Loucy (cell line): ENCODE data around the gene NEK7.

Source experiments
- H2AFZ ChIP-seq: fragments of 200-600 bp; sonication (generic); 2 replicates; pipeline ENCODE4 v1.6.0; 2016; ENCODE audit warnings: antibody characterized with exemption, mild to moderate bottlenecking, low read length, moderate library complexity
- H3F3A ChIP-seq: fragments of 200-600 bp; 2 replicates; pipeline ENCODE4 v1.6.0; 2016; ENCODE audit warnings: antibody characterized with exemption, low read depth, mild to moderate bottlenecking
- H3K27me3 ChIP-seq: fragments of 200-600 bp; sonication (generic); 2 replicates; pipeline ENCODE4 v1.6.1; 2014; ENCODE audit warnings: low read length, mild to moderate bottlenecking; ENCODE audit not compliant: insufficient read depth, poor library complexity, severe bottlenecking
- H3K36me3 ChIP-seq: fragments of 200-600 bp; sonication (generic); 2 replicates; pipeline ENCODE4 v1.6.1; 2016; ENCODE audit warnings: low read length; ENCODE audit not compliant: insufficient read depth
- H3K4me1 ChIP-seq: fragments of 200-600 bp; sonication (generic); 2 replicates; pipeline ENCODE4 v1.5.1; 2014; ENCODE audit warnings: low read length, mild to moderate bottlenecking; ENCODE audit not compliant: insufficient read depth, poor library complexity, severe bottlenecking
- H3K4me2 ChIP-seq: fragments of 200-600 bp; sonication (generic); 2 replicates; pipeline ENCODE4 v1.6.0; 2014; ENCODE audit warnings: antibody characterized with exemption, low read length, low read depth, mild to moderate bottlenecking; ENCODE audit not compliant: poor library complexity, severe bottlenecking
- H3K4me3 ChIP-seq: fragments of 200-600 bp; sonication (generic); 2 replicates; pipeline ENCODE4 v1.5.1; 2014; ENCODE audit warnings: low read length, mild to moderate bottlenecking, mixed read lengths; ENCODE audit not compliant: poor library complexity, severe bottlenecking
- H3K79me2 ChIP-seq: fragments of 200-600 bp; sonication (generic); 2 replicates; pipeline ENCODE4 v1.6.1; 2014; ENCODE audit warnings: low read length; ENCODE audit not compliant: insufficient read depth
- H3K9ac ChIP-seq: fragments of 200-600 bp; sonication (generic); 2 replicates; pipeline ENCODE4 v1.6.0; 2014; ENCODE audit warnings: mild to moderate bottlenecking, low read depth, low read length, moderate library complexity; ENCODE audit not compliant: poor library complexity, severe bottlenecking
- H3K9me2 ChIP-seq: fragments of 200-600 bp; sonication (generic); replicated peaks from 2 replicates; pipeline ENCODE4 v1.6.1; 2016; ENCODE audit warnings: low read depth, low read length, mixed read lengths
- H3K9me3 ChIP-seq: fragments of 200-600 bp; sonication (generic); 2 replicates; pipeline ENCODE4 v1.6.1; 2014; ENCODE audit warnings: mild to moderate bottlenecking, antibody characterized with exemption, low read length, low read depth; ENCODE audit not compliant: insufficient read depth
- H4K20me1 ChIP-seq: fragments of 200-600 bp; sonication (generic); 2 replicates; pipeline ENCODE4 v1.6.0; 2014; ENCODE audit warnings: antibody characterized with exemption, low read length, mild to moderate bottlenecking; ENCODE audit not compliant: insufficient read depth, poor library complexity, severe bottlenecking
- CTCF ChIP-seq: fragments of 200-600 bp; sonication (generic); conservative IDR thresholded peaks from 2 replicates; pipeline ENCODE4 v1.5.1; 2014; ENCODE audit warnings: mild to moderate bottlenecking, antibody characterized with exemption, low read length
- EZH2phosphoT487 ChIP-seq: fragments of 200-600 bp; IDR thresholded peaks from 2 replicates; pipeline ENCODE4 v1.6.1; 2018; ENCODE audit warnings: antibody characterized with exemption, mild to moderate bottlenecking, moderate library complexity, borderline replicate concordance

Gene NEK7

GRCh38 chr1:198116469-198116868, 40.3 kb upstream of the NEK7 start:
- Histone ChIP-seq H3K4me2 (no peak overlapping the region), H3F3A (no peaks in the 10 kb centered on the region), H3K4me3 (no peak overlapping the region), H3K36me3 (no peaks in the 10 kb centered on the region), H4K20me1 (no peaks in the 10 kb centered on the region), H3K9me3 (no peaks in the 10 kb centered on the region), H3K4me1 (peaks cover 44% of the 10 kb centered on the region), H3K9ac (no peak overlapping the region), H3K79me2 (no peaks in the 10 kb centered on the region), H3K27me3 (no peaks in the 10 kb centered on the region), H3K9me2 (no peaks in the 10 kb centered on the region), H2AFZ (no peak overlapping the region)
- TF ChIP-seq EZH2phosphoT487: no peak
- TF ChIP-seq CTCF: no peak

- no peak overlapping the region for H3K4me3 ChIP-seq
- H3F3A ChIP-seq: no peaks in the 10 kb centered on the region
- H3K9me2 ChIP-seq: no peaks in the 10 kb centered on the region
- H3K9me3 ChIP-seq: no peaks in the 10 kb centered on the region
- no peaks in the 10 kb centered on the region for H4K20me1 ChIP-seq
- H3K27me3 ChIP-seq: no peaks in the 10 kb centered on the region
- no peak for TF ChIP-seq CTCF
- TF ChIP-seq EZH2phosphoT487: no peak
- H3K36me3 ChIP-seq: no peaks in the 10 kb centered on the region
- H3K9ac ChIP-seq: no peak overlapping the region
- H3K4me1 ChIP-seq: peaks cover 38% of the 10 kb centered on the region
- H3K79me2 ChIP-seq: no peaks in the 10 kb centered on the region
- H3K4me2 ChIP-seq: no peak overlapping the region
- H2AFZ ChIP-seq: peak overlapping the region; percentile 42; the same call in 1 of the 2 replicates
Measured at GRCh38 chr1:198117267-198117666, 39.5 kb upstream of the NEK7 start.

- H3K9me2 ChIP-seq: no peaks in the 10 kb centered on the region
- peaks cover 38% of the 10 kb centered on the region for H3K4me1 ChIP-seq
- no peaks in the 10 kb centered on the region for H3F3A ChIP-seq
- H2AFZ ChIP-seq: no peak overlapping the region; the same call in 1 of the 2 replicates
- H3K79me2 ChIP-seq: no peaks in the 10 kb centered on the region
- no peaks in the 10 kb centered on the region for H3K27me3 ChIP-seq
- H3K9me3 ChIP-seq: no peaks in the 10 kb centered on the region
- H3K36me3 ChIP-seq: no peaks in the 10 kb centered on the region
- TF ChIP-seq CTCF: no peak
- no peak for TF ChIP-seq EZH2phosphoT487
- no peak overlapping the region for H3K9ac ChIP-seq
- no peak overlapping the region for H3K4me2 ChIP-seq
- H4K20me1 ChIP-seq: no peaks in the 10 kb centered on the region
- no peak overlapping the region for H3K4me3 ChIP-seq
Measured at GRCh38 chr1:198118134-198118533, 38.7 kb upstream of the NEK7 start.
